NCI-H510A treated with DMSO at 0.1 percent for 48 hours (cell line): ENCODE results near the gene GRHL3.
"Not testable (repeated sequence)": the region's sequence is repeated elsewhere in the genome, so short reads cannot be mapped to it uniquely, and the experiment has no call there.

Experiments
- DNase-seq: peaks from one replicate; lab custom pipeline; 2025; lab: John Stamatoyannopoulos, UW

GRHL3 gene

DNA sequence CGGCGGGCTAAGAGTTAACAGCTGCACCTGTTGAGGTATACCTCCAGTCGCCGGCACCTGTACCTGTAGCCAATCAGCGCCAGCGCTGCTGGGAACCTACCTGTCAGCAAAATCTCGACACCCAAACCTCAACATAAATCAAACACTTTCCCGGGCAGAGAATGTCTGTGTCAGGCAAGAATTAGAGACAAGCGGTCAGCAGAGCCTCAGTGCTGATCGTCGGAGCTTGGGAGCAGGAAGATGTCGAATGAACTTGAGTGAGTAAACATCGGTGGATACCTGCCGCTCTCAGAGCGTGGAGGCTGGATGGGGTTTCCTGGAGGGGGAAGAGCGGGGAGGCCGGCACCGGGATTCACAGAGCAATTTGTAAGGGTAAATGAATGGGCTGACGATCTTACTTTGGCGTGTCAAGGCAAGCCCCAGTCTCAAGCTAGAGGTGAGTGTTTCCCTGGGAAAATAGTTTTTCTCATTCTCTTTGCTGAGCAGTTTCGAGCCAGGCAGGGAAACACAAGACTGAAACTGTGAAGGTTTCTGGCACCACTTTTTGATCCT, at the start of gene GRHL3:
Gene GRHL3, plus strand, starts transcription at position 46 of the 552 bp plus-strand sequence. Its CDS starts 195 bp downstream, at position 241.
- DNase-seq, result peak; percentile 97

DNA sequence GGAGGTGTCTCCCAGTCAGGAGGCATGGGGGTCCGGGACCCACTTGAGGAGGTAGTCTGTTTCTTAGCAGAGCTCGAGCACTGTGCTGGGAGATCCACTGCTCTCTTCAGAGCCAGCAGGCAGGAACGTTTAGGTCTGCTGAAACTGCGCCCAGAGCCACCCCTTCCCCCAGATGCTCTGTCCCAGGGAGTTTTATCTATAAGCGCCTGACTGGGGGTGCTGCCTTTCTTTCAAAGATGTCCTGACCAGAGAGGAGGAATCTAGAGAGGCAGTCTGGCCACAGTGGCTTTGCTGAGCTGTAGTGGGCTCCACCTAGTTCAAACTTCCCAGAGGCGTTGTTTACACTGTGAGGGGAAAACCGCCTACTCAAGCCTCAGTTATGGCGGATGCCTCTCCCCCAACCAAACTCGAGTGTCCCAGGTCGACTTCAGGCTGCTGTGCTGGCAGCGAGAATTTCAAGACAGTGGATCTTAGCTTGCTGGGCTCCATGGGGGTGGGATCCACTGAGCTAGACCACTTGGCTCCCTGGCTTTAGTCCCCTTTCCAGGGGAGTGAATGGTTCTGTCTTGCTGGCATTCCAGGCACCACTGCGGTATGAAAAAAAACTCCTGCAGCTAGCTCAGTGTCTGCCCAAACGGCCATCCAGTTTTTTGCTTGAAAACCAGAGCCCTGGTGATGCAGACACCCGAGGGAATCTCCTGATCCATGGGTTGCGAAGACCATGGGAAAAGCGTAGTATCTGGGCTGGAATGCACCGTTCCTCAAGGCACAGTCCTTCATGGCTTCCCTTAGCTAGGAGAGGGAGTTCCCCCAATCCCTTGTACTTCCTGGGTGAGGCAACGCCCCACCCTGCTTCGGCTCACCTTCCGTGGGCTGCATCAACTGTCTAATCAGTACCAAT, 44.7 kb upstream of the GRHL3 start:
- not testable (repeated sequence) for DNase-seq

DNA sequence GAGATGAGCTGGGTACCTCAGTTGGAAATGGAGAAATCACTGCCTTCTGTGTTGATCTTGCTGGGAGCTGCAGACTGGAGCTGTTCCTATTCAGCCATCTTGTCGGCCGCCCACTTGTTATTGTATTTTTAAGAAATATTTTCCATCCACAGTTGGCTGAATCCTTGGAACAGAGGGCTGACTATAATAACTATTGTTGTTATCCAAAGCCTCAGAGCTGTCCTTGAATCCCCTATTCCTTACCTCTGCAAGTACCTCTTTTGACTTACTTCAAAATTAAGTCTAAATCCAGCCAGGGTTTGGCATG, 44.1 kb upstream of the GRHL3 start:
- DNase-seq, result no peak

DNA sequence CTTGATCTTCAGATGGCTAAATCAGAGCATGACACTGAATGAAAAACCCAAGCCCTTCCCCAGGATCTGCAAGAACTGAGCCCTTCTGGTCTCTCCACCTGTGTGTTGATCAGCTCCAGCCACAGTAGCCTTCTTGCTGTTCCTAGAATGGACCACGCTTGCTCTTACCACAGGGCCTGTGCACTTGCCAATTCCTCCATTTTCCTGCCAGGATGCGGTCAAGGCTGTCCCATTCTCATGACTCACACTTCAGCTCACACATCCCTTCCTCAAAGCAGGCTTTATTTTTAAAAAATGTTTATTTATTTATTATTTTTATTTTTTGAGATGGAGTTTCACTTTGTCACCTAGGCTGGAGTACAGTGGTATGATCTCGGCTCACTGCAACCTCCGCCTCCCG, 43.6 kb upstream of the GRHL3 start:
- no peak for DNase-seq

DNA sequence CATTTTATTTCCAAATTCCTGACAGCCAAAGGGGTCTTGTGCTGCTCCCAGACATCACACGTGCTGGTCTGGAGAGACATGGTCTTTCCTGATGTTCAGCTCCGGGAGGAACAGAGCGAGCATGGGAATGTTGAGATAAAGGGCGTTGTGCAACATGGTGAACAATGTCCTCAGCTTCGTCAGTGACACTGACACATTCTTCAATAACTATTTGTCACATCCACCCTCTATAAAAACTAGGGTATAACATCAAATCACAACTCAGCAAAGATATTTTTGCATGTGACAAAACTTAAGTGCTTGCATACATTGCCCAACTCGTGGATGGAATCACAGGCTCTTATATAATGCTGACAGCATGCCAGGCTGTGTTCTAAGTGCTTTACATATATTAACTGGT, 42.4 kb upstream of the GRHL3 start:
- no peak for DNase-seq

DNA sequence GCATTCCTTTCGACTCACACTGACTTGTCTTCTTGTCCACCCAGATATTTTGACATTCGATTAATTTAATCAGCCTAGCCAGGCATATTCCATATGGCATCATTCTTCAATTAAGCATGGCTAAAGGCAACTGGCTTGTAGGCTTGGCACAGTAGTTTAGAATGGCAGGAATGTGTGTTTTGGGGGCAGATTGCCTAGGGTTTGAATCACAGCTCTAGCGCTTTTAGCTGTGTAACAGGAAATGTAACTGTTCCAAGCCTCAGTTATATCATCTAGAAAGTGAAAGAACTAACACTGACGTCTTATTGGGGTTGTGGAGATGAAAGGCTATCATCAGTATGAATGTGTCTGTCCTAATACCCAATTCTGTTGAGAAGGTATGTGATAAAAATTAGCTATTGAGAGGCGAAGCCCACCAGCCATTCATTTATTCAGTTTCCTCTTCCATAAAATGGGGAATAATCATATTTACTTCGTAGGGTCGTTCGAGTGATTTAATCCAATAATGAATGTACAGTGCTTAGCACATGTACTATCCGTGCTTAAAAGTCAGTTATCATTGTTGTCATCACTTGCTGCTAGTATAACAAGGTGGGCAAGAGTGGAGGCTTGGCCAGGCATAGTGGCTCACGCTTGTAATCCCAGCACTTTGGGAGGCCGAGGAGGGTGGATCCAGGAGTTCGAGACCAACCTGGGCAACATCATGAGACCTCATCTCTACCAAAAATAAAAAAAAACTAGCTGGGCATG, 41.6 kb upstream of the GRHL3 start:
- DNase-seq, result no peak

DNA sequence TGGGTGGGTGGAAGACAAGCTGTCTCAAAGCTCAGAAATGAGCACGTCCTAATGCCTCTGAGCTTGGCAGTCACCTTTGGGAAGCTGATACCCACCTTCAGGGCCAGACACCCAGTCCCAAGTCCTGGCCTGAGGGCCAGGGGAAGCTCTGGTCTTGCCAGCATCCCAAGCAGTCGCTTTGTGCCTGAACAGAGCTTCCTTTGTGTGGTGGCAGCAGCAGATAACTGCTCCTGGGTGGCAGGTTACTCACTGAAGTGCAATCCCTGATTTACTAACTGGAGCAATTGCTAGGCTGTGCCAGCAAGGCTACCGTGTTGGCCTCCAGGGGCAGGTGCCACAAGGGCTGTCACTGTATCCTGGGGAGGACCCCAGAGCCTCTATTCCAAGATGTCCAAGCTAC, 40.4 kb upstream of the GRHL3 start:
- no peak for DNase-seq

DNA sequence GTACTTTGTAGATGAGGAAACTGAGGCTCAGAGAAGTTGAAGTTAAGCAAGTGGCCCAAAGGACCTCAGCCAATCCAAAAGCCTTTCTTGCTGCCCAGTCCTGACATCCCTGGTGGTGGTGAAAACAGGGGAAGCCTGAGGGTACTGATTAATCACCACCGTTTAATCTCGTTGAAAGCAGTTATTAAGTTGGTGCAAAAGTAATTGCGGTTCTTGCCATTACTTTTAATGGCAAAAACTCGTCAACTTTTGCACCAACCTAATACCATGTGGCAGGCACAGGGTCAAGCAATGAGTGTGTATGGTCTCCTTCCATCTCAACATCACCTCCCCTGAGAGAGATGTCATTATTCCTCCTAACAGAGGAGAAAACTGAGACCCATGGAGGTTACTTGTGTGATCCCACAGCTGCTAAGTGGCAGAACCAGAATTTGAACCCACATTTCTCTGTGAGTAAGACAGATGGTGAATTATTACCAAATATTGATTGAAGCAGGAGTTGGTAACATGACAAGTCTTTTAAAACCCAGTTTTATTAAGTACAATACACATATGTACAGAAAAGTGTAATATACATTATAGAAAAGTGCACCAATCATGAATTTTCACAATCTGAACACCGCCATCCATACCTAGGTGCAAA, 39.4 kb upstream of the GRHL3 start:
- DNase-seq, result no peak

DNA sequence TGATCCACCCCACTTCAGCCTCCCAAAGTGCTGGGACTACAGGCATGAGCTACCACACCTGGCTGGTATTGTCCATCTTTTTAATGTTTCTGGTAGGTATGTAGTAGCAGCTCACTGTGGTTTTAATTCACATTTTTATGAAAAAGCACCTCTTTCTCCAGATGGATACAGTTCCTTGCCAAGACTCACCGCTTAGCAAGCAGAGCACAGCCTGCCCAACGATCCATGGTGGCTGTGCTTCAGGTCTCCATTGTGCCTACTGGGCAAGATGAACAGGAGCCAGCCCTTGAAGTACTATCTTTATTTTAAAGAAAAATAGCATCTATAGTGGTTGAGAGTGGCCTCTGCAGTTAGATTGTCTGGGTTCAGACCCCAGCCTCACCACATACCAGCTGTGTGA, 37.6 kb upstream of the GRHL3 start:
- no peak for DNase-seq

DNA sequence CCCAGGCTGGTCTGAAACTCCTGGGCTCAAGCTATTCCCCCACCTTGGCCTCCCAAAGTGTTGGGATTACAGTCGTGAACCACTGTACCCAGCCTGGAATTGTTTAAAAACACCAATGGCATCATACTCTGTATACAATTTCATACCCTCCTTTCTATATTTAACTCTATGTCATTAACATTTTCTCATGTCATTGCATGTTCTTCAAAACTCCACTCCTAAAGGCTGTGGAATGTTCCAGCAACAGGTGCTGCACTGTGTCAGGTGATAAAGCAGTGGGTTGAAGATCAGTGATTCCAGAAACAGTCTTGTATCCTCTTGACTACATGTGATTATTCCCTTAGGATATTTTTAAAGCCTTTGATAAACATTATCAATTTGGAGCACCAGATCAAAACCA, 36.7 kb upstream of the GRHL3 start:
- no peak for DNase-seq

DNA sequence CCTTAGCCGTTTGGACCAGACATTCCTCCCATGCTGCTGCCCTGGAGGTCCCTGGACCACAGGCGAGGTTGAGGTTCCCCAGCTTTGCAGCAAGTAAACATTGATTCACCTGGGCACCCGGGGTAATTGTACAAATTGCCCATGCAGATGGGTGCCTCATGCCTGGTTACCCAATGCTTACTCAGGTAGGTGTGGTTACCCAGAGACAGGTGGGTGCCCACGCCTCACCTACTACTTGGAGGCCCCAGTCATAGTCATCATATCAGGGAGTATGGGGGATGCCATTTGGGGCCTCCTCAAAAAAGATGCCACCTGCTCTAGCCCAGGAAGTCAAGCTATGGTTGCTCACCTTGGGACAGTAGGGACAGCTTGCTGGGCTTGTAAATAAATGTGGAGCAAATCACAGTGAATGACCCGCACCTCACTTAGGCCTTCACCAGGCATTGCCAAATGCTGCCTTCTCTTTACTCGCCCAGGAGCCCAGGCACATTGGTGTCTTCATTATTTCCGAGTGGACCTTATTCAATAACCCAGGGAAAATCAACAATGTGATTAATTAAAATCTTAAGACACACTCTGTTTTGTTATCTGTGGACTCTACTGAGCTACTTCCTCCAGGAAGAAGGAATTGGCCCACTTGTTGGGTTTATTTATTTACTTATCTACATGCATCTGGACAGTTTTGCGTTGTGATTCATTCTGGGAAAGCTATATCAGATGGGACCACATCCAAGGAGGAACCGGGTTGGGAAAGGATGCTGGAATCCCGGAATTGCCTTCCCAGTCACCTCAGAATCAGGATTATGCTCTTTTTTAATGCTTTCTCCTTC, 35.6 kb upstream of the GRHL3 start:
- DNase-seq, result no peak

DNA sequence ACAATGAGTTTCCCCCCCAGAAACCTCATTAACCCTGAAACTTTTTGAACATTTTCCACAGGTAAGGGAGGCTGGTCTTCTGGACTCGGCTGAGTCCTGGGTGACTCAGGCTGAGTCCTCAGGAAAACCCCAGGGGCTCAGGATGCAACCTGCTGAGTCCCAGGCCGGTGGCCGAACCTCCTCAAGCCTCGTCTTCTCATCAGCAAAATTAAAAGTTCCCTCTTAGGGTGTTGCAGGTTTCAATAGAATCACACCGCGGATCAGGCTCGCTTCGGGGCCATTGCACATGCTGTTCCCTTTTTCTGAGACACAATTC, 35.0 kb upstream of the GRHL3 start:
- no peak for DNase-seq

DNA sequence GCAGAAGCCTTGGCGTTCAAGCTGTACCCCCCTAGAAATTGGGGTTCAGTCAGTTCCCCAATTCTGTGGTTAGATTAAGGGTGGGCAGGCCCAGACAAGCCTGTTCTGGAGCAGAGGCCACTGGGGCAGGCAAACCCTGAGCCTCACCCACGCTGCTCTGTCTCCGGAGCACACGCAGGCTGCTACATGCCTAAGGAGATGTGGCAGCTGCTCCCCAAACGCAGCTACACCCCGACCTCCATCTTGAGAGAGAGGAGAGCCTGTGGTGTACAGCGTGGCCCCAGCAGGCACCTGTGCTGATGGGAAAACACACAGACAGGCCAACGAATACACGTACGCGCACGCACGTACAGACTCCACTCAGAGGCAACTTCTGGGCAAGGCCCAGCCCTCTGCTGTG, 33.9 kb upstream of the GRHL3 start:
- DNase-seq, result no peak

DNA sequence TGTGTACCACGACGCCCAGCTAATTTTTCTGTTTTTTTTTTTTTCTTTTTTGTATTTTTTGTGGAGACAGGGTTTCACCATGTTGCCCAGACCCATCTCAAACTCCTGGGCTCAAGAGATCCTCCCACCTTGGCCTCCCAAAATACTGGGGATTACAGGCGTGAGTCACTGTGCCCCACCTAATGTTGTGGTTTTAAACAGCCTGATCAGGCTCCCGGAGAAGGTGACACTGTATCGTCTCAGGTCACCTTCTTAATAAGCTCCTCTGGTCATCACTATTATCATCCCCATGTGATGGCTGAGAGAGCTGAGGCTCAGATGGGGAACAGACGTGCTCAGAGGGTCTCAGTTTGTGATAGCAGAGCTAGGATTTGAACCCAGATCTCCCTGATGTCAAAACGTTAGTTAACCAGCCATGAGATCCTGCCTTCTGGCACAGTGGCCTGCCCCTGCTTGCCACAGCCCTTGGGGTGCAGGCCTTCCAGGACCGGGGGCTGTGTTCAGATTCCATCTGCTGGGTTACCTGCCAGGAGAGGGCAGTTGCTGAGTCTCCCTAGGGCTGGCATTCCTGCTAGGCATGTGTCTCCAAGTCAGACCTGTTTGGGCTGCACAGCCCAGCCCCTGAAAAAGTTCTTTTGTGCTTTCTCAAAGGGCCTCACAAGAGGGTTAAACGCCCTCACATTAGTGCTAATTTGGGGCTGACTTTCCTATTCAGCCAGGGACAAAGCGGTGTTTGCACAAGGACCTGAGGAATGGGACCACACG, 32.7 kb upstream of the GRHL3 start:
- DNase-seq, result no peak

DNA sequence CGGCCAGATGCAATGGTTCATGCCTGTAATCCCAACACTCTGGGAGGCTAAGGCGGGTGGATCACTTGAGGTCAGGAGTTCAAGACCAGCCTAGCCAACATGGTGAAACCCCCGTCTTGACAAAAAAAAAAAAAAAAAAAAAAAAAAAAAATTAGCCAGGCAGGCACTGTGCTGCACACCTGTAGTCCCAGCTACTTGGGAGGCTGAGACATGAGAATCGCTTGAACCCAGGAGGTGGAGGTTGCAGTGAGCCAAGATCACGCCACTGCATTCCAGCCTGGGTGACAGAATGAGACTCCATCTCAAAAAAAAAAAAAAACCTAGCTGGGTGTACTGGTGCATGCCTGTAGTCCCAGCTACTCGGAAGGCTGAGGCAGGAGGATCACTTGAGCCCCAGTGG, 31.4 kb upstream of the GRHL3 start:
- DNase-seq, result not testable (repeated sequence)

DNA sequence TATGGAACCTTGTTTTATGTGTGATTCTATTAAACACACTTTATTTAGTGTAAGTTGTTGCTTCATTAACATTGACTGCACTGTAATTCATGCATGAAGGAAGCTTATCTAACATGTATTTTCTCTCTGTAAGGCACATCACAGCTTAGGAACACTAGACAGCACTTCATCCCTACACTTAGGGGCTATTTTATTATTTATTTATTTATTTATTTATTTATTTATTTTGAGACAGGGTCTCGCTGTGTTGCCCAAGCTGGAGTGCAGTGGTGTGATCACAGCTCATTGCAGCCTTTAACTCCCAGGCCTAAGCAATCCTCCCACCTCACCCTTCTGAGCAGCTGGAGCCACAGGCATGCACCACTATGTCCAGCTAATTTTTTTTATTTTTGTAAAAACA, 30.7 kb upstream of the GRHL3 start:
- no peak for DNase-seq

DNA sequence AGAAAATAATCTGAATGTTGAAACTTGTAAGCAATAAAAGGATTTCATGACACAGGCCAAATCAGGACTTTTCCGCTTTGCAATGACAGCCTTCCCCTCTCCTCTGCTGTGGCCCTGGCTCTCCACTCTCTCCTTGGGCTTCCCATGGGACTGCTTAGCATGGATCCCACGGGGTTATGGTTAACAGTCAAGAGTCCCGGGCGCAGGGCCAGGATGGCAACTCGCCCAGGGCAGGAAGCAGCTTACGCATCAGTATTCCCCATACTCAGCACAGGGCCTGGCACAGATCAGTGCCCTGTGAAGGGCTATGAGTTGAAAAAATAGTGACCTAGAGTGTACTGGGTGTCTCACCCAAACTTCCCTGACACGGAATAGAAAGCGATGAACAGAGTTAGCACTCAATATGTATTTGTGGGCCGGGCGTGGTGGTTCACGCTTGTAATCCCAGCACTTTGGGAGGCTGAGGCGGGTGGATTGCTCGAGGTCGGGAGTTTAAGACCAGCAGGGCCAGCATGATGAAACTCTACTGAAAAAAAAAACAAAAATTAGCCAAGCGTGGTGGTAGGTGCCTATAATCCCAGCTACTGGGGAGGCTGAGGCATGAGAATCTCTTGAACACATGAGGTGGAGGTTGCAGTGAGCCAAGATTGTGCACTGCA, 29.1 kb upstream of the GRHL3 start:
- DNase-seq, result no peak

DNA sequence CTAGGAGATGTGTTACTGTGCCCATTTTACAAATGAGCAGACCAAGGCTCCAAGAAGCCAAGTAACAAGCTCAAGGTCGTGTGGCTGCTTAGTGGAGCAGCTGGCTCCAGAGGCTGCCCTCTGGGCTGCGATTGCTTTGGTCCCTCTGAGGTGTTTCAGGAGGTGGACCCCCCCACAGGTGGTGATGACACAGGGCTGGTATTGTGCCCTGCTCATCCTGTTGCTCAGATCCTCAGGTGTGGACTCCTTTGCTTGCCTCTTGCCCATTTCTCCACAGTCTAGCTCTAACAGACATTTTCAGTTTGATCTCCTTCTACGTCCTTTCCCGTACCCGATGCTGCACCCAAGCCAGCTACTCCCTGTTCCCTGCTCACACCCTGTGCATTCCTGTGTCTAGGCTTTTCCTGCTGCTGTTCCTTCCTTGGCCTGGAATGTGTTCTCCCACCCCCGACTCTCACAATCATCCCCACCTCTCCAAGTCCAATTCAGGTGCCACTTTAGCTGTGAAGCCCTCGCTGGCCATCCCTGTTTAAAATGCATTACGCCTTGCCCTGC, 28.1 kb upstream of the GRHL3 start:
- DNase-seq, result no peak

DNA sequence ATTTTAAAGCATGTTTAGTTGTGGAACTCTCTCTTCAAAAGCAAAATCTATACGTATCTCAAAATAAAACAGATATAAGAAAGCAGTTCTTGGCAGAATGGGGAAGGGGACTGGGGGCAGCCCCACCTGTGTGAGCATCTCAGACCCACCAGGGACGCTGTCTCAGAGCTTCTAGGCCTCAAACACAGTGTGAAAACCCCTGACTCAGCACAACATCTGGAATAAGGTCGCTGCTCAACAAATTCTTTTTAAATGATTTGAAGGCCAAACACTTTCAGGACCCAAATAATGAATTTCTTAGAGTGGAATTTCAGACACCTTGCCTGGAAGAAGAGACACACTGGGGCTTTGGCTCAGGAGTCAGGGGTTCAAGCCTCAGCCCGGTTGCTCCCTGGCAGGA, 27.1 kb upstream of the GRHL3 start:
- DNase-seq, result no peak

DNA sequence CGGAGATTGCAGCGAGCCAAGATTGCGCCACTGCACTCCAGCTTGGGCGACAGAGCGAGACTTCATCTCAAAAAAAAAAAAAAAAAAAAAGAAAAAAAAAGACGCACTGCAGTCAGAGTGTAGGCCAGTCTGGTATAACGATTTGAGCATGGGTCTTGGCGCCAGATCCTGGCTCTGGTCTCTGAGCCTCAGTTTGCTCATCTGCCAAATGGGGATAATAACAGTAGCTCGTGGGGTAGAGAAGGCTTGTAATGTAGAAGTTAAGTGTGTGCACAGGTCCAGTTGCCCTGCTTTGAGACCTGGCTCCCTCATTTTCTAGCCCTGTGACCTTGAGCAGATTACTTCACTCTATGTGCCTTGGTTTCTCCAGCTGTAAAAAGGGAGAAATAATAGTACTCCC, 26.3 kb upstream of the GRHL3 start:
- no peak for DNase-seq
